Peyer's patch (tissue), 4 donors: Measurements from ENCODE around the gene CBX8. TPM values are rescaled to one million over a fixed set of nuclear protein-coding genes. Genes with fewer than 3 reads are reported as not detected.
A peak's percentile ranks its signal among the peaks of the same experiment; 100 is the strongest.

Experiments
- DNase-seq, 3 donors: peaks; one replicate each; pipeline ENCODE4 v3.0.0-alpha.2; 2017 to 2019
- H3K27ac ChIP-seq, 4 donors: fragments of 200-600 bp; sonication (generic); one replicate each; pipeline ENCODE4 v1.5.1; 2016 to 2019
- H3K27me3 ChIP-seq, 2 donors: fragments of 200-600 bp; sonication (generic); one replicate each; pipeline ENCODE4 v1.5.1; 2019
- H3K36me3 ChIP-seq, 3 donors: fragments of 200-600 bp; sonication (generic); one replicate each; pipeline ENCODE4 v1.5.1; 2016 to 2019
- H3K4me1 ChIP-seq, 4 donors: fragments of 200-600 bp; sonication (generic); one replicate each; pipeline ENCODE4 v1.5.1; 2016 to 2019
- H3K4me3 ChIP-seq, 4 donors: fragments of 200-600 bp; sonication (generic); 1 replicate in 3 of 4; 2 replicates in 1 of 4; pipeline ENCODE4 v1.5.1; 2016 to 2019; ENCODE audit warnings: mild to moderate bottlenecking in 1 of 4
- H3K9me3 ChIP-seq, 4 donors: fragments of 200-600 bp; sonication (generic); one replicate each; pipeline ENCODE4 v1.5.1; 2016 to 2019; ENCODE audit warnings: mild to moderate bottlenecking in 1 of 4
- CTCF ChIP-seq, 6 experiments: fragments of 450-650 bp in 4 of 6; fragments of 200-600 bp in 2 of 6; sonication (generic) in 1 of 6; IDR thresholded peaks; one replicate each; pipeline ENCODE4 v1.5.1; 2017 to 2019; ENCODE audit warnings: antibody characterized with exemption in 6 of 6, mild to moderate bottlenecking in 3 of 6, moderate library complexity in 1 of 6
- POLR2A ChIP-seq, 2 donors: fragments of 450-650 bp; IDR thresholded peaks; one replicate each; pipeline ENCODE4 v1.5.1; 2017; ENCODE audit warnings: antibody characterized with exemption in 2 of 2, mild to moderate bottlenecking in 2 of 2, moderate library complexity in 2 of 2
- total RNA-seq, 4 donors: library from RNA; depleted of rRNA; stranded (reverse); fragments of >200 nt; gene quantifications; one replicate each; pipeline ENCODE4 v1.1.0, GENCODE V29; 2016

CBX8 gene
- total RNA-seq, 4 donors from 2014 or later: 2.5 to 14.9 (median 3.5) TPM

- H3K27ac ChIP-seq: no peak overlapping the region
- peaks cover 0 to 35% (median 0%) of the 10 kb centered on the region in 4 donors for H3K9me3 ChIP-seq
- peaks cover 6 to 60% (median 28%) of the 10 kb centered on the region in 4 donors for H3K4me1 ChIP-seq
- H3K27me3 ChIP-seq: peaks cover 7 to 65% of the 10 kb centered on the region in 2 donors
- TF ChIP-seq POLR2A (IDR thresholded peaks at IDR 0.05): no peak
- no peak for TF ChIP-seq CTCF (IDR thresholded peaks at IDR 0.05)
- H3K36me3 ChIP-seq: peaks cover 0 to 4% (median 0%) of the 10 kb centered on the region in 3 donors
- no peak overlapping the region for H3K4me3 ChIP-seq
- DNase-seq: no peak
Observed at GRCh38 chr17:79799174-79799537, 2.3 kb upstream of the CBX8 start.

GRCh38 chr17:79798299-79799173, 1.7 kb upstream of the CBX8 start:
- Histone ChIP-seq H3K9me3 (peaks cover 0 to 29% (median 0%) of the 10 kb centered on the region in 4 donors), H3K36me3 (peaks cover 0 to 4% (median 0%) of the 10 kb centered on the region in 3 donors), H3K4me3 (peak overlapping the region; percentile 79 to 92 (median 84)), H3K4me1 (peaks cover 6 to 56% (median 25%) of the 10 kb centered on the region in 4 donors), H3K27me3 (peaks cover 7 to 59% of the 10 kb centered on the region in 2 donors), H3K27ac (no peak overlapping the region)
- TF ChIP-seq POLR2A (IDR thresholded peaks at IDR 0.05): no peak
- no peak for TF ChIP-seq CTCF (IDR thresholded peaks at IDR 0.05)
- peak in 1 of 3 donors; percentile 59 for DNase-seq

- H3K4me3 ChIP-seq: peak overlapping the region; percentile 79 to 92 (median 84)
- H3K4me1 ChIP-seq: peaks cover 6 to 51% (median 25%) of the 10 kb centered on the region in 4 donors
- H3K9me3 ChIP-seq: peaks cover 0 to 20% (median 0%) of the 10 kb centered on the region in 4 donors
- peaks cover 0 to 4% (median 0%) of the 10 kb centered on the region in 3 donors for H3K36me3 ChIP-seq
- TF ChIP-seq POLR2A (IDR thresholded peaks at IDR 0.05) (no peak), CTCF (IDR thresholded peaks at IDR 0.05) (no peak)
- DNase-seq: no peak
- peak overlapping the region; percentile 60 to 92 (median 85) for H3K27ac ChIP-seq
- peaks cover 4 to 54% of the 10 kb centered on the region in 2 donors for H3K27me3 ChIP-seq
Observed at GRCh38 chr17:79797492-79798298, 818 bp upstream of the CBX8 start.

GRCh38 chr17:79796444-79796762, 474 bp downstream of the CBX8 start:
- TF ChIP-seq CTCF (IDR thresholded peaks at IDR 0.05) (no peak), POLR2A (IDR thresholded peaks at IDR 0.05) (no peak)
- H3K4me1 ChIP-seq: peaks cover 6 to 47% (median 26%) of the 10 kb centered on the region in 4 donors
- no peak for DNase-seq
- H3K27ac ChIP-seq: peak overlapping the region; percentile 73 to 92 (median 85)
- H3K4me3 ChIP-seq: peak overlapping the region; percentile 79 to 92 (median 84)
- peaks cover 0 to 4% (median 0%) of the 10 kb centered on the region in 3 donors for H3K36me3 ChIP-seq
- H3K27me3 ChIP-seq: peaks cover 0 to 54% of the 10 kb centered on the region in 2 donors
- peaks cover 0 to 19% (median 0%) of the 10 kb centered on the region in 4 donors for H3K9me3 ChIP-seq

- peaks cover 0 to 14% (median 0%) of the 10 kb centered on the region in 4 donors for H3K9me3 ChIP-seq
- H3K4me1 ChIP-seq: peaks cover 6 to 43% (median 25%) of the 10 kb centered on the region in 4 donors
- H3K27me3 ChIP-seq: peaks cover 0 to 54% of the 10 kb centered on the region in 2 donors
Observed at GRCh38 chr17:79795795-79796443, 958 bp downstream of the CBX8 start.

More at GRCh38 chr17:79795795-79796443, 958 bp downstream of the CBX8 start:
- TF ChIP-seq CTCF (IDR thresholded peaks at IDR 0.05) (no peak), POLR2A (IDR thresholded peaks at IDR 0.05) (no peak)
- Histone ChIP-seq H3K36me3 (peaks cover 0 to 4% (median 0%) of the 10 kb centered on the region in 3 donors), H3K4me3 (peak overlapping the region in 3 of 4 donors; percentile 79 to 92 (median 88)), H3K27ac (peak overlapping the region in 1 of 4 donors; percentile 84)
- DNase-seq: no peak
